Caco-2 (cell line): ENCODE measurements around the gene HIPK2. TPM values are rescaled to one million over a fixed set of nuclear protein-coding genes. Genes with fewer than 3 reads are reported as not detected.

ENCODE experiments used
- BruUV-seq: library from RNA; stranded (reverse); fragments of 400-500 nt; replicated peaks from 2 replicates; lab custom pipeline; 2021; lab: Mats Ljungman, UMichigan
- CTCF ChIA-PET: fragments of 300-600 bp; sonication (Branson Sonifier 250); formaldehyde crosslinking; loops from one replicate; lab custom pipeline; 2022; ENCODE audit warnings: antibody characterized with exemption; lab: Charles Lee
- POLR2A ChIA-PET: fragments of 300-600 bp; sonication (Branson Sonifier 250); formaldehyde crosslinking; loops from one replicate; lab custom pipeline; 2022; ENCODE audit warnings: antibody characterized with exemption; lab: Charles Lee
- DNase-seq, 2 experiments: peaks; one replicate each; pipeline versions ENCODE4 v3.0.0 to v3.0.0-alpha.2; 2020 to 2022
- H3K27me3 ChIP-seq: replicated peaks from 2 replicates; pipeline ENCODE4 v1.6.0; 2011; ENCODE audit warnings: low read length; ENCODE audit not compliant: control insufficient read depth, insufficient read depth
- H3K36me3 ChIP-seq: 2 replicates; pipeline ENCODE4 v1.5.1; 2011; ENCODE audit warnings: low read length; ENCODE audit not compliant: control insufficient read depth, insufficient read depth
- H3K4me1 ChIP-seq: fragments of 250-450 bp; sonication (Bioruptor Pico); 2 replicates; pipeline ENCODE4 v1.5.1; 2020; ENCODE audit warnings: mild to moderate bottlenecking
- H3K4me3 ChIP-seq: 2 replicates; pipeline ENCODE4 v1.5.1; 2011; ENCODE audit warnings: low read depth, mild to moderate bottlenecking, control low read depth, low read length
- H3K9me3 ChIP-seq: fragments of 250-450 bp; sonication (Bioruptor Pico); 2 replicates; pipeline ENCODE4 v1.5.1; 2020; ENCODE audit warnings: mild to moderate bottlenecking, moderate library complexity
- H3K27ac Mint-ChIP-seq: one replicate; pipeline ENCODE4 v1.8.0; 2022; ENCODE audit warnings: mixed read lengths; ENCODE audit not compliant: unreplicated experiment
- H3K27me3 Mint-ChIP-seq: one replicate; pipeline ENCODE4 v1.8.0; 2022; ENCODE audit warnings: mixed read lengths; ENCODE audit not compliant: insufficient read depth, unreplicated experiment
- H3K36me3 Mint-ChIP-seq: one replicate; pipeline ENCODE4 v1.8.0; 2022; ENCODE audit warnings: mild to moderate bottlenecking, mixed read lengths; ENCODE audit not compliant: insufficient read depth, unreplicated experiment
- H3K4me1 Mint-ChIP-seq: one replicate; pipeline ENCODE4 v1.8.0; 2022; ENCODE audit warnings: low read depth, mixed read lengths; ENCODE audit not compliant: unreplicated experiment
- H3K4me3 Mint-ChIP-seq: one replicate; pipeline ENCODE4 v1.8.0; 2022; ENCODE audit warnings: mild to moderate bottlenecking, moderate library complexity, mixed read lengths; ENCODE audit not compliant: unreplicated experiment
- H3K9me3 Mint-ChIP-seq: one replicate; pipeline ENCODE4 v1.8.0; 2022; ENCODE audit warnings: mixed read lengths; ENCODE audit not compliant: unreplicated experiment
- intact Hi-C: fragments of 100-400 bp; cut with micrococcal nuclease; formaldehyde crosslinking; loops from one replicate; pipeline ENCODE4 v1.10.0; 2022; ENCODE audit not compliant: unreplicated experiment
- total RNA-seq: library from RNA; stranded (reverse); gene quantifications from 2 replicates; pipeline ENCODE4 v1.2.3, GENCODE V29; 2022
- TF ChIP-seq, protein P1 (sequence below), 2 experiments: fragments of 200-600 bp in 1 of 2; IDR thresholded peaks; 1 replicate in 1 of 2; 2 replicates in 1 of 2; pipeline versions ENCODE4 v1.5.1 to v1.8.0; 2011 to 2022; ENCODE audit warnings: antibody characterized with exemption in 1 of 2, control low read depth in 1 of 2, inconsistent platforms in 1 of 2, low read depth in 1 of 2, low read length in 1 of 2, mild to moderate bottlenecking in 1 of 2, moderate library complexity in 1 of 2; ENCODE audit not compliant: insufficient read depth in 1 of 2, severe bottlenecking in 1 of 2, unreplicated experiment in 1 of 2

HIPK2 gene
- total RNA-seq, 1 experiment from 2014 or later = 42.8 TPM

DNA sequence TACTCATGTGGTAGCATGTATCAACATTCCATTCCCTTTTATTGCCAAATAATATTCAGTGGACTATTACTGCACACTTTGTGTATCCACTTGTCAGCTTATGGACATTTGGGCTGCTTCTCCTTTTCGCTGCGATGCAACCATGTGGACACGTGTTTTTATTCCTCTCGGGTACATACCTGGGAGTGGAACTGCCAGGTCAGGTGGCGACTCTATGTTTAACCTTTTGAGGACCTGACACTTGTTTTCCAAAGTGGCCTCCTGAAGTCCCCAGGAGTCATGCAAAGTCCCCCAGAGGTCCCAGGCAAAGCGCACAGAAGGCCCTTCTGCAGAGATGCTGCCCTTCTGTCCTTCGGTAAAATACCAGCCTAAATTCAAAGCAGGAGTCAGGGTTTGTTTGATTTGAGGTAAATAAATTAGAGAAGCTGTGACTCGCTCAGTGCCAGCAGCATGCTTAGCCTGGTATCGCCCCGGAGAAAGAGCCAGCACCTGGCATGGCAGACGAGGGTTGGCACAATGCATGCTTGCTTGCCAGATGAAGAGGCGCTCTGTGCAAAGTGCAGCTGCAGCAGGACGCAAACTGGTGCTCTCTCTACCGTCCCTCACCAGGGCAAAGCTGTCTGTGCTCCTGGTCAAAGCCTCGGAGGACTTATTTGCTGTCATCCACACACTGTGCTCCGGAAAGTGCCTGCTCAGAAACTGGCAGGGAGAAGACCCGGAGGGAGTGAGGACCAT, 37.8 kb downstream of the HIPK2 start:
- Mint-ChIP-seq H3K4me1 (peaks cover 13% of the 10 kb centered on the region), H3K4me3 (no peak overlapping the region), H3K27me3 (no peaks in the 10 kb centered on the region), H3K9me3 (no peaks in the 10 kb centered on the region), H3K36me3 (no peaks in the 10 kb centered on the region), H3K27ac (no peak overlapping the region)
- CTCF ChIA-PET = no interaction called here
- no peaks in the 10 kb centered on the region for H3K27me3 ChIP-seq
- intact Hi-C loops = loop anchor here (5.0 to 10.0 kb wide), 2 partner anchors 58 to 95 kb away; no protein-coding TSS in a partner anchor
- H3K4me3 ChIP-seq = no peak overlapping the region
- peaks cover 20% of the 10 kb centered on the region for H3K4me1 ChIP-seq
- no peak for DNase-seq
- POLR2A ChIA-PET = no interaction called here
- no peaks in the 10 kb centered on the region for H3K36me3 ChIP-seq
- TF ChIP-seq, protein P1, sequence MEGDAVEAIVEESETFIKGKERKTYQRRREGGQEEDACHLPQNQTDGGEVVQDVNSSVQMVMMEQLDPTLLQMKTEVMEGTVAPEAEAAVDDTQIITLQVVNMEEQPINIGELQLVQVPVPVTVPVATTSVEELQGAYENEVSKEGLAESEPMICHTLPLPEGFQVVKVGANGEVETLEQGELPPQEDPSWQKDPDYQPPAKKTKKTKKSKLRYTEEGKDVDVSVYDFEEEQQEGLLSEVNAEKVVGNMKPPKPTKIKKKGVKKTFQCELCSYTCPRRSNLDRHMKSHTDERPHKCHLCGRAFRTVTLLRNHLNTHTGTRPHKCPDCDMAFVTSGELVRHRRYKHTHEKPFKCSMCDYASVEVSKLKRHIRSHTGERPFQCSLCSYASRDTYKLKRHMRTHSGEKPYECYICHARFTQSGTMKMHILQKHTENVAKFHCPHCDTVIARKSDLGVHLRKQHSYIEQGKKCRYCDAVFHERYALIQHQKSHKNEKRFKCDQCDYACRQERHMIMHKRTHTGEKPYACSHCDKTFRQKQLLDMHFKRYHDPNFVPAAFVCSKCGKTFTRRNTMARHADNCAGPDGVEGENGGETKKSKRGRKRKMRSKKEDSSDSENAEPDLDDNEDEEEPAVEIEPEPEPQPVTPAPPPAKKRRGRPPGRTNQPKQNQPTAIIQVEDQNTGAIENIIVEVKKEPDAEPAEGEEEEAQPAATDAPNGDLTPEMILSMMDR (IDR thresholded peaks at IDR 0.05; ENCODE audit: insufficient read depth in 1 of 2, low read depth in 1 of 2, low read length in 1 of 2, severe bottlenecking in 1 of 2, unreplicated experiment in 1 of 2) = no peak
- no TSS peak for BruUV-seq
- no peaks in the 10 kb centered on the region for H3K9me3 ChIP-seq

DNA sequence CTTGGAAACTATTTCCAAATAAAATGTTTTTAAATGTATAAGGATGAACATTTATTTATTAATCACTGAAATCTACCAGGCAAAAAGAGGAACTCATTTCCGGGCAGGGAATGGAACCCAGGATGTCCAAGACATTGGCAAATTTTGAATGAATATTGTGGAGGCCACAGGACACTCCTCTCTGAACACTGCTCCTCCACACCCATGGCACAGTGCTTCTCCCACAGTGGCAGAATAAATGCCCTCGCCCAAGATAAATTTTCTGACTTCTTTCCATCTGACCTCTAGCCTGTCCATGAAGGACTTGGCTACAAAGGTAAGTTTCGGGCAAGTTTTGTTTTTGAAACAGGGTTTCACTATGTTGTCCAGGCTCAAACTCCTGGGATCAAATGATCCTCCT, 39.0 kb downstream of the HIPK2 start:
- Mint-ChIP-seq H3K4me1 (peaks cover 13% of the 10 kb centered on the region), H3K27me3 (no peaks in the 10 kb centered on the region), H3K4me3 (no peak overlapping the region), H3K9me3 (no peaks in the 10 kb centered on the region), H3K27ac (no peak overlapping the region), H3K36me3 (no peaks in the 10 kb centered on the region)
- Histone ChIP-seq H3K4me1 (peaks cover 20% of the 10 kb centered on the region), H3K27me3 (no peaks in the 10 kb centered on the region), H3K4me3 (no peak overlapping the region), H3K9me3 (no peaks in the 10 kb centered on the region), H3K36me3 (no peaks in the 10 kb centered on the region)
- no peak for DNase-seq
- ChIA-PET CTCF (interaction anchor here (0.6 kb wide), 1 partner anchor 93 kb away, joined by 3 read pairs; no protein-coding TSS in a partner anchor), POLR2A (no interaction called here)
- intact Hi-C loops = loop anchor here (5.0 kb wide), 1 partner anchor 56 kb away; no protein-coding TSS in a partner anchor
- TF ChIP-seq, protein P1 (IDR thresholded peaks at IDR 0.05; ENCODE audit: insufficient read depth in 1 of 2, low read depth in 1 of 2, low read length in 1 of 2, severe bottlenecking in 1 of 2, unreplicated experiment in 1 of 2) = no peak
- BruUV-seq = no TSS peak

DNA sequence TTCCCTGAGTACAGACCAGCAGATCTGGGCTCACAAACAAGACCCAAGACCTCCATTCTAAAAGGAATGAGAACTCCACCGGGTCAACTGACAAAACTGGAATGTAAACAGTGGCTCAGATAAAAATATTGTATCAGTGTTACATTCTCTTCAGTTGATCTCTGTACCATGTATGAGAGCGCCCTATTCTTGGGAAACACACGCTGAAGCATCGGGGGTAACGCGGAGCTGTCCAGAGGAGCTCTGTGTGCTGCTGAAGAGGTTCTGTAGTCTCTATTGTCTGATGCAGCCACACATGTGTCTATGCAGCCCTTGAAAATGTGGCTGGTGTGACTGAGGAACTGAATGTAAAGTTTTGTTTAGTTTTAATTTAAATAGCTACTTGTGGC, 39.7 kb downstream of the HIPK2 start:
- no peaks in the 10 kb centered on the region for H3K27me3 ChIP-seq
- ChIA-PET POLR2A (no interaction called here), CTCF (interaction anchor here (0.6 kb wide), 1 partner anchor 92 kb away, joined by 3 read pairs; no protein-coding TSS in a partner anchor)
- no peaks in the 10 kb centered on the region for H3K9me3 ChIP-seq
- no peak overlapping the region for H3K4me3 ChIP-seq
- TF ChIP-seq, protein P1 (IDR thresholded peaks at IDR 0.05; ENCODE audit: insufficient read depth in 1 of 2, low read depth in 1 of 2, low read length in 1 of 2, severe bottlenecking in 1 of 2, unreplicated experiment in 1 of 2) = no peak
- no peaks in the 10 kb centered on the region for H3K9me3 Mint-ChIP-seq
- no peak overlapping the region for H3K4me3 Mint-ChIP-seq
- no peak overlapping the region for H3K27ac Mint-ChIP-seq
- no peaks in the 10 kb centered on the region for H3K36me3 ChIP-seq
- BruUV-seq = no TSS peak
- H3K27me3 Mint-ChIP-seq = no peaks in the 10 kb centered on the region
- H3K36me3 Mint-ChIP-seq = no peaks in the 10 kb centered on the region
- DNase-seq = no peak
- peaks cover 13% of the 10 kb centered on the region for H3K4me1 Mint-ChIP-seq
- peaks cover 20% of the 10 kb centered on the region for H3K4me1 ChIP-seq
- intact Hi-C loops = loop anchor here (5.0 kb wide), 1 partner anchor 56 kb away; no protein-coding TSS in a partner anchor
